Coronary artery (tissue), 2 donors: ENCODE results near the gene CALCOCO1.
A peak's percentile ranks its signal among the peaks of the same experiment; 100 is the strongest.

ENCODE experiments used
- DNase-seq: peaks from one replicate; pipeline ENCODE4 v3.0.0-alpha.2; 2017; ENCODE audit warnings: low spot score
- H3K27ac ChIP-seq, 2 donors: fragments of 200-600 bp; sonication (generic); one replicate each; pipeline ENCODE4 v1.5.1; 2016 to 2019
- H3K4me3 ChIP-seq: fragments of 200-600 bp; sonication (generic); 2 replicates; pipeline ENCODE4 v1.5.1; 2016; ENCODE audit warnings: mild to moderate bottlenecking, moderate library complexity
- CTCF ChIP-seq: fragments of 200-600 bp; sonication (generic); IDR thresholded peaks from one replicate; pipeline ENCODE4 v1.5.1; 2019; ENCODE audit warnings: antibody characterized with exemption

The CALCOCO1 gene

DNA sequence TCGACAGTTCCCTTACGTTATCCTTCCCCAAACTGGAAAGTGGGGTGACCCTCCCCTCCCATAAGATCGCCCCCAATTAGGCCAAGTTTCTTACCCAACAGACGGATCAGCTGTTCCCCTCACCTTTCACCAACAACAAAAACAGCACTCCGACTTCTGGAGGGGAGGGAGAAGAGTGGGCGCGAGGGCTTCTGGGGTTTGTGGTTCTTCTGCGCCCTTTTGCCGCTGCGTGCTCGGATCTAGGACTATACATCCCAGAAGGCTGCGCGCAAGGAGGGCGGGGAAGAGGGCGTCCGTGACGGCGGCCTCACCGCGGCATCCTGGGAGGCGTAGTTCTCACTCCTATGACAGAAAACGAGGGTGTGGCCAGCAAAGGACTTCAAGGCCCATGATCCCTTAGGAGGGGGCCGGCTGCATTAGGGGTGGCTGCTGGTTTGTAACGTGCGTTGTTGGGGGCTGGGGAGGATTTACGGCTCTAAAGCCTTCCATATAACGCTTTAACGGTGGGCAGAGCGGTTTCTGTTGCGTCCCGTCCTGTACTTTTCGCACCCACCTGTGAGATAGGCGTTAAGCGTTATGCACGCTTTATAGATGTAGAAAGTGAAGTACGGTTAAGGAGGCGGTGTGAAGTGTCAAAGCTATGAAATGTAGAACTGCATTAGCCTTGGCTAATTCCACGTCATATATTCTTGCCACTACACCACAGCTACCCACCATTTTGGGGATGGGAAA lies at the start of gene CALCOCO1:
Gene CALCOCO1, minus strand, starts transcription at position 143 of the 732 bp plus-strand sequence. CDS start 2,210 bp downstream, outside the sequence.
- peak within 1 kb of the TSS; percentile 89 for H3K4me3 ChIP-seq
- peak; percentile 99 for DNase-seq
- TF ChIP-seq CTCF, result no peak
- peak within 1 kb of the TSS; percentile 83 to 88 for H3K27ac ChIP-seq

DNA sequence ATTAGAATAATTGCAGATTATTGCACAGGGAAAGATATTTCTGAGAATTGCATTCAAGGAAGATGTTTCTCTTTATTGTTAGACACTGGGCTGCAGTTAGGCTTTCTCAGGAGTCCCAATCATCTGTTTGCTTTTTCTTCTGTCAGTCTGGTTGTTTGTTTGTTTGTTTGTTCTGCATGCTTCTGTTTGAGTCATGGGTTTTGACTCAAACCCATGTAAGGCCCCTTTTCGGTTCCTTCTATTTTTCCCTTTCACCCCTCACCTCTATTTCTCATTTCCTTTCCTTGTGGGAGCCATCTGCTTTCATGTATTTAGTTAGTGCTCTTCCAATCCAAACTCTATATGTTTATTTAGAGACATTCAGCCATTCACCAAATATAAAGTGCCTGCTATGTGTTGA lies 49.6 kb upstream of the CALCOCO1 start:
- TF ChIP-seq CTCF, result no peak
- Histone ChIP-seq H3K27ac (no peak overlapping the region), H3K4me3 (no peak overlapping the region)
- DNase-seq, result no peak

DNA sequence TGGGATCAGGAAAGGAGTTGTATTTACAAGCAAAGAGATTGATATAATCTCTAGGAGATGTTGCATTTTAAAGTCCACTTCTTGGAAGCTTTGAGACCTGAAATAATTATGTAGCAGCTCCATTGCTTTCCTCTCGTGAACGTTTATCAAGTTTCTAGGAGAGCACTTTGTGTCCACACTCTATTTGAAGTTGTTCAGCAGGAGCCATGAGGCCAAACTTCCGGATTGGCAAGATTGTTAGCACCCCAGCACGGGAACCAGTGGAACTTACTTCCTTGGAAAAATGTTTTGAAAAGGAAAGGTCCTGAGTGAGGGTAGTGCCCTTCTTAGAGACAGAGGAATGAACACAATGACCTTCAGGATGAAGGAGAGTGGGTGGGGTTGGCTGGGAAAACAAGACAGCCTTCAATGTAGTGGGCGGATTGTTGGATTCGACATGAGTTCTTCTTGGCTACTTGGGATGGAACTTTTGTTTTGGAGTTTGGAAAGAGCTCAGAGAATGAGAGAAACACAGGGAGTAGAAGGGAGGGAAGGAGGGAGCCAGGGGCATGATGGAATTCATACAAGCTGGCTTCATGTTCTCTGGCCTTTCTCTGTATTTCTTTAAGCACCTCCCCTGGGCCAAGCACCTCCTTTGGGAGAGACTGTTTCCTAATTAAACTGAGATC lies 48.4 kb upstream of the CALCOCO1 start:
- Histone ChIP-seq H3K4me3 (no peak overlapping the region), H3K27ac (peak overlapping the region in 1 of 2 donors; percentile 7)
- no peak for DNase-seq
- TF ChIP-seq CTCF, result no peak

DNA sequence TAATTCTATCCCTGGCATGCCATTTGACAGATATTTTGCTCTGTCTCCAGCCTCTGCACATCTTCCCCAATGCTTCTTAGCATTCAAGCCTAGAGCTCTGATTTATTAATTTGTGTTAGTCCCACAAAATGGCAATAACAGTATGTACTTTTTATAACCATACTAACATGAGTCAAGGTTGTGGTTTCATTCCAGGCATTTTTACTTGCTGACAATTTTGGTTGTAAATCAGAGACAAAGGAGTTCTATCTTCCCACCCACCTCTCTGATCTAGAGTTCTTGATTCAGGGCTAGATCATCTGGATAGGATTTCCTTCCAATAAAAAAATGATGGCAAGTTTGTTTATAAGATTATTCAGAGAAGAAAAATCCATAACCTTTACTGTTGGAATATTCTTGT lies 43.0 kb upstream of the CALCOCO1 start:
- H3K4me3 ChIP-seq, result no peak overlapping the region
- DNase-seq, result no peak
- H3K27ac ChIP-seq, result no peak overlapping the region
- no peak for TF ChIP-seq CTCF

GRCh38 chr12:53768976-53769375 lies 41.7 kb upstream of the CALCOCO1 start:
- no peak for DNase-seq
- TF ChIP-seq CTCF, result no peak
- Histone ChIP-seq H3K4me3 (no peak overlapping the region), H3K27ac (no peak overlapping the region)

GRCh38 chr12:53766881-53767280 lies 39.6 kb upstream of the CALCOCO1 start:
- no peak for TF ChIP-seq CTCF
- Histone ChIP-seq H3K27ac (no peak overlapping the region), H3K4me3 (no peak overlapping the region)
- DNase-seq, result no peak

DNA sequence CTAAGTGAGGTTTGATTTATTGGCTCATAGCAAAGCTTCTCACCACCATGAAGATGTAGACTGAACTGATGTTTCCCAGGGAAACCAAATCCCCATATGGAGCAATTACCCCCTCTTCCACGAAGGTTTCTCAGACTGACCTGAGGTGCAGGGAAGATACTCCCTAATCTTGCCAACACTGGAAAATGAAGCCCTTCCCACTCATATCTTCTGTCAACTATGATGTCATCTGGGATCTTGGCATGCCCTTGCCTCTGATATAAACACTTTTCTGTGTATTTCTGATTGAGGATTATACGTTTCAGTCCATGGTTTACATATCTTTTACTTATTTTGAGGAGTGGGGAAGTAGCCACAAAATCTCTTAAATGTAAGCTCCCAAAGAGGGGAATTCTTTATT lies 38.6 kb upstream of the CALCOCO1 start:
- DNase-seq, result no peak
- Histone ChIP-seq H3K27ac (no peak overlapping the region), H3K4me3 (no peak overlapping the region)
- no peak for TF ChIP-seq CTCF
